HFFc6 (cell line): ENCODE results near the gene CA9. TPM values are rescaled to one million over a fixed set of nuclear protein-coding genes. Genes with fewer than 3 reads are reported as not detected.

Source experiments
- DNase-seq: peaks from one replicate; pipeline ENCODE4 v3.0.0-alpha.2; 2018
- H3K27ac Mint-ChIP-seq: 2 replicates; pipeline ENCODE4 v1.8.0; 2020; ENCODE audit warnings: mild to moderate bottlenecking, mixed read lengths
- H3K27me3 Mint-ChIP-seq: 2 replicates; pipeline ENCODE4 v1.8.0; 2021; ENCODE audit warnings: mild to moderate bottlenecking, moderate library complexity, mixed read lengths; ENCODE audit not compliant: insufficient read depth
- H3K36me3 Mint-ChIP-seq: 2 replicates; pipeline ENCODE4 v1.8.0; 2021; ENCODE audit warnings: low read depth, mixed read lengths
- H3K4me1 Mint-ChIP-seq: 2 replicates; pipeline ENCODE4 v1.8.0; 2020; ENCODE audit warnings: low read depth, mixed read lengths
- H3K4me3 Mint-ChIP-seq: 2 replicates; pipeline ENCODE4 v1.8.0; 2020; ENCODE audit warnings: mild to moderate bottlenecking, moderate library complexity, mixed read lengths
- H3K9me3 Mint-ChIP-seq: 2 replicates; pipeline ENCODE4 v1.8.0; 2020; ENCODE audit warnings: mild to moderate bottlenecking, mixed read lengths
- CTCF ChIP-seq: fragments of 200-600 bp; sonication (generic); IDR thresholded peaks from 2 replicates; pipeline ENCODE4 v1.5.0; 2021; ENCODE audit warnings: antibody characterized with exemption, mild to moderate bottlenecking
- total RNA-seq, 6 experiments: library from RNA; stranded (reverse); fragmentation: NEBNext Ultra II Directional; extraction: Animal tissue kit (Norgen Biotek cat#: 25700); gene quantifications; 2 replicates in 1 of 6; 3 replicates in 5 of 6; pipeline ENCODE4 v1.2.3, GENCODE V29; 2021

The CA9 gene
- total RNA-seq, 6 experiments from 2014 or later: 0.28 TPM; not detected in 5

- no peaks in the 10 kb centered on the region; the same call in 1 of the 2 replicates for H3K27me3 Mint-ChIP-seq
- no peak overlapping the region for H3K4me3 Mint-ChIP-seq
- peaks cover 45% of the 10 kb centered on the region for H3K36me3 Mint-ChIP-seq
- peak overlapping the region; percentile 73; the same call in 1 of the 2 replicates for H3K27ac Mint-ChIP-seq
- no peaks in the 10 kb centered on the region for H3K9me3 Mint-ChIP-seq
- no peak; the same call in 1 of the 2 replicates for TF ChIP-seq CTCF
- DNase-seq: no peak
- H3K4me1 Mint-ChIP-seq: peaks cover 28% of the 10 kb centered on the region
Measured at GRCh38 chr9:35725362-35725761, 51.6 kb downstream of the CA9 start.

- Mint-ChIP-seq H3K4me3 (no peak overlapping the region), H3K27me3 (peaks cover 8% of the 10 kb centered on the region), H3K4me1 (peaks cover 22% of the 10 kb centered on the region), H3K27ac (no peak overlapping the region), H3K36me3 (peaks cover 50% of the 10 kb centered on the region), H3K9me3 (no peaks in the 10 kb centered on the region)
- DNase-seq: peak; percentile 63
- TF ChIP-seq CTCF: peak; percentile 43; the same call in 1 of the 2 replicates
Measured at GRCh38 chr9:35726931-35727330, 53.2 kb downstream of the CA9 start.

GRCh38 chr9:35727676-35728040 lies 53.9 kb downstream of the CA9 start:
- Mint-ChIP-seq H3K4me3 (no peak overlapping the region), H3K27ac (no peak overlapping the region), H3K27me3 (peaks cover 8% of the 10 kb centered on the region), H3K4me1 (peaks cover 16% of the 10 kb centered on the region), H3K9me3 (no peaks in the 10 kb centered on the region), H3K36me3 (peaks cover 43% of the 10 kb centered on the region)
- no peak for TF ChIP-seq CTCF
- no peak for DNase-seq

GRCh38 chr9:35728041-35728971 lies 54.6 kb downstream of the CA9 start:
- peaks cover 8% of the 10 kb centered on the region for H3K27me3 Mint-ChIP-seq
- TF ChIP-seq CTCF: no peak
- no peak overlapping the region for H3K27ac Mint-ChIP-seq
- DNase-seq: peak; percentile 90
- H3K4me1 Mint-ChIP-seq: peaks cover 18% of the 10 kb centered on the region
- peaks cover 40% of the 10 kb centered on the region for H3K36me3 Mint-ChIP-seq
- no peak overlapping the region for H3K4me3 Mint-ChIP-seq
- no peaks in the 10 kb centered on the region for H3K9me3 Mint-ChIP-seq

GRCh38 chr9:35729101-35729500 lies 55.4 kb downstream of the CA9 start:
- H3K27ac Mint-ChIP-seq: no peak overlapping the region
- TF ChIP-seq CTCF: no peak
- H3K9me3 Mint-ChIP-seq: no peaks in the 10 kb centered on the region
- DNase-seq: no peak
- H3K27me3 Mint-ChIP-seq: peaks cover 8% of the 10 kb centered on the region
- no peak overlapping the region for H3K4me3 Mint-ChIP-seq
- H3K36me3 Mint-ChIP-seq: peaks cover 41% of the 10 kb centered on the region
- H3K4me1 Mint-ChIP-seq: peaks cover 21% of the 10 kb centered on the region
